Neural cell (in vitro differentiated cells): ENCODE results near the gene MAD1L1. TPM values are rescaled to one million over a fixed set of nuclear protein-coding genes. Genes with fewer than 3 reads are reported as not detected.

Experiments used
- H2AFZ ChIP-seq: fragments of 200-600, 300-800 bp; sonication (generic), shearing (Covaris generic); 2 replicates; pipeline ENCODE4 v1.6.0; 2014; ENCODE audit warnings: low read depth, mild to moderate bottlenecking, antibody characterized with exemption, low read length, moderate library complexity
- H3F3A ChIP-seq: fragments of 200-600 bp; shearing (Covaris generic); 2 replicates; pipeline ENCODE4 v1.6.1; 2016; ENCODE audit warnings: mild to moderate bottlenecking, moderate library complexity, mixed read lengths, antibody characterized with exemption, low read length; ENCODE audit not compliant: insufficient read depth, poor library complexity, severe bottlenecking
- H3K27ac ChIP-seq: fragments of 200-600, 300-800 bp; sonication (generic), shearing (Covaris generic); 2 replicates; pipeline ENCODE4 v1.5.1; 2014; ENCODE audit warnings: mild to moderate bottlenecking, low read length, moderate library complexity
- H3K27me3 ChIP-seq: fragments of 300-800, 200-600 bp; sonication (generic), shearing (Covaris generic); 2 replicates; pipeline ENCODE4 v1.6.0; 2014; ENCODE audit warnings: mild to moderate bottlenecking, low read depth, low read length, moderate library complexity; ENCODE audit not compliant: insufficient read depth
- H3K36me3 ChIP-seq: fragments of 300-800, 200-600 bp; sonication (generic), shearing (Covaris generic); 2 replicates; pipeline ENCODE4 v1.5.1; 2014; ENCODE audit warnings: mild to moderate bottlenecking, antibody characterized with exemption, low read length, moderate library complexity; ENCODE audit not compliant: insufficient read depth
- H3K4me2 ChIP-seq: fragments of 300-800, 200-600 bp; sonication (generic), shearing (Covaris generic); 2 replicates; pipeline ENCODE4 v1.6.0; 2014; ENCODE audit warnings: mild to moderate bottlenecking, low read length
- H3K4me3 ChIP-seq: fragments of 300-800, 200-600 bp; sonication (generic), shearing (Covaris generic); 2 replicates; pipeline ENCODE4 v1.5.1; 2014; ENCODE audit warnings: mild to moderate bottlenecking, low read length, moderate library complexity
- H3K79me2 ChIP-seq: fragments of 200-600 bp; shearing (Covaris generic); replicated peaks from 2 replicates; pipeline ENCODE4 v1.6.0; 2014; ENCODE audit warnings: mild to moderate bottlenecking, low read length, moderate library complexity; ENCODE audit not compliant: insufficient read depth
- H3K9ac ChIP-seq: fragments of 300-800, 200-600 bp; sonication (generic), shearing (Covaris generic); 2 replicates; pipeline ENCODE4 v1.6.1; 2016; ENCODE audit warnings: mild to moderate bottlenecking, low read length, mixed read lengths
- H3K9me2 ChIP-seq: fragments of 200-600 bp; shearing (Covaris generic); 2 replicates; pipeline ENCODE4 v1.6.1; 2016; ENCODE audit warnings: mild to moderate bottlenecking, low read length, mixed read lengths; ENCODE audit not compliant: insufficient read depth
- H3K9me3 ChIP-seq: fragments of 200-600, 300-800 bp; sonication (generic), shearing (Covaris generic); 2 replicates; pipeline ENCODE4 v1.6.1; 2016; ENCODE audit warnings: mild to moderate bottlenecking, mixed run types, low read length, moderate library complexity, mixed read lengths
- H4K20me1 ChIP-seq: fragments of 200-600 bp; shearing (Covaris generic); 2 replicates; pipeline ENCODE4 v1.6.1; 2016; ENCODE audit warnings: mild to moderate bottlenecking, mixed run types; ENCODE audit not compliant: insufficient read depth
- EP300 ChIP-seq: fragments of 450-650 bp; conservative IDR thresholded peaks from 2 replicates; pipeline ENCODE4 v1.6.1; 2014; ENCODE audit warnings: antibody characterized with exemption, mild to moderate bottlenecking, moderate library complexity; ENCODE audit not compliant: poor library complexity, severe bottlenecking
- EZH2 ChIP-seq: fragments of 200-600, 300-800 bp; shearing (Covaris generic), sonication (generic); IDR thresholded peaks from 2 replicates; pipeline ENCODE4 v1.6.1; 2014; ENCODE audit warnings: antibody characterized with exemption, low read length, borderline replicate concordance, mild to moderate bottlenecking; ENCODE audit not compliant: insufficient read depth, poor library complexity, severe bottlenecking
- MXI1 ChIP-seq: fragments of 450-650 bp; conservative IDR thresholded peaks from 2 replicates; pipeline ENCODE4 v1.6.1; 2014; ENCODE audit warnings: antibody characterized with exemption, mild to moderate bottlenecking; ENCODE audit not compliant: poor library complexity, severe bottlenecking
- POLR2AphosphoS5 ChIP-seq: IDR thresholded peaks from 2 replicates; pipeline ENCODE4 v1.6.1; 2012
- RAD21 ChIP-seq: fragments of 450-650 bp; conservative IDR thresholded peaks from 2 replicates; pipeline ENCODE4 v1.6.1; 2014; ENCODE audit warnings: antibody characterized with exemption, mild to moderate bottlenecking, moderate library complexity
- SMC3 ChIP-seq: fragments of 450-650 bp; conservative IDR thresholded peaks from 2 replicates; pipeline ENCODE4 v1.6.1; 2014; ENCODE audit warnings: antibody characterized with exemption, mild to moderate bottlenecking, moderate library complexity; ENCODE audit not compliant: poor library complexity
- TAF1 ChIP-seq: IDR thresholded peaks from 2 replicates; pipeline ENCODE4 v1.6.1; 2012; ENCODE audit warnings: low read depth
- polyA plus RNA-seq: library from polyadenylated mRNA; depleted of rRNA; stranded (reverse); fragments of >200 nt; gene quantifications from 2 replicates; pipeline ENCODE4 v1.2.3, GENCODE V29; 2014
- TF ChIP-seq, protein P1 (sequence below): IDR thresholded peaks from 2 replicates; pipeline ENCODE4 v1.6.1; 2012; ENCODE audit warnings: borderline replicate concordance
- TF ChIP-seq, protein P2 (sequence below): fragments of 450-650 bp; IDR thresholded peaks from 2 replicates; pipeline ENCODE4 v1.5.1; 2014; ENCODE audit warnings: antibody characterized with exemption, mild to moderate bottlenecking, moderate library complexity; ENCODE audit not compliant: poor library complexity, severe bottlenecking

The MAD1L1 gene
- polyA plus RNA-seq, 1 donor from 2014 or later = 31.4 TPM

DNA sequence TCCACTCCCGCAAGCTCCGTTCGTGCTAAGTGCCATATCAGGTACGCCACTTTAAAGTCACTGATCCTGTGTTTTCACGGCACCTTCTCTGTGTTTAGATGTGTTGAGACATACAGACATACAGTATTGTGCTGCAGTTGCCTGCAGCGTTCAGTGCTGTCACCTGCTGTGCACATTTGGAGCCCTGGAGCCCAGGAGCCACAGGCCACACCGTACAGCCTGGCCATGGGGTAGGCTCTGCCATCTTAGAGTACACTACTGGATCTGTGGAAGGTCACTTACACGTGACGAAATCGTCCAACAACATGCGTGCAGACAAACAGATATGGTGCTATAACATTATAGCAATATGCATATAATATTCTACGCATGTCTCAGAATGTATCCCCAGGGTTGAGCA is 451.4 kb downstream of the MAD1L1 start:
- Histone ChIP-seq H4K20me1 (no peaks in the 10 kb centered on the region), H3K9me2 (no peaks in the 10 kb centered on the region), H3K9me3 (no peaks in the 10 kb centered on the region), H3K27me3 (no peaks in the 10 kb centered on the region), H2AFZ (no peak overlapping the region), H3K4me2 (no peak overlapping the region), H3K27ac (no peak overlapping the region), H3K79me2 (no peaks in the 10 kb centered on the region), H3K4me3 (no peak overlapping the region), H3K36me3 (no peaks in the 10 kb centered on the region), H3F3A (no peaks in the 10 kb centered on the region), H3K9ac (no peak overlapping the region)
- TF ChIP-seq, protein P1, sequence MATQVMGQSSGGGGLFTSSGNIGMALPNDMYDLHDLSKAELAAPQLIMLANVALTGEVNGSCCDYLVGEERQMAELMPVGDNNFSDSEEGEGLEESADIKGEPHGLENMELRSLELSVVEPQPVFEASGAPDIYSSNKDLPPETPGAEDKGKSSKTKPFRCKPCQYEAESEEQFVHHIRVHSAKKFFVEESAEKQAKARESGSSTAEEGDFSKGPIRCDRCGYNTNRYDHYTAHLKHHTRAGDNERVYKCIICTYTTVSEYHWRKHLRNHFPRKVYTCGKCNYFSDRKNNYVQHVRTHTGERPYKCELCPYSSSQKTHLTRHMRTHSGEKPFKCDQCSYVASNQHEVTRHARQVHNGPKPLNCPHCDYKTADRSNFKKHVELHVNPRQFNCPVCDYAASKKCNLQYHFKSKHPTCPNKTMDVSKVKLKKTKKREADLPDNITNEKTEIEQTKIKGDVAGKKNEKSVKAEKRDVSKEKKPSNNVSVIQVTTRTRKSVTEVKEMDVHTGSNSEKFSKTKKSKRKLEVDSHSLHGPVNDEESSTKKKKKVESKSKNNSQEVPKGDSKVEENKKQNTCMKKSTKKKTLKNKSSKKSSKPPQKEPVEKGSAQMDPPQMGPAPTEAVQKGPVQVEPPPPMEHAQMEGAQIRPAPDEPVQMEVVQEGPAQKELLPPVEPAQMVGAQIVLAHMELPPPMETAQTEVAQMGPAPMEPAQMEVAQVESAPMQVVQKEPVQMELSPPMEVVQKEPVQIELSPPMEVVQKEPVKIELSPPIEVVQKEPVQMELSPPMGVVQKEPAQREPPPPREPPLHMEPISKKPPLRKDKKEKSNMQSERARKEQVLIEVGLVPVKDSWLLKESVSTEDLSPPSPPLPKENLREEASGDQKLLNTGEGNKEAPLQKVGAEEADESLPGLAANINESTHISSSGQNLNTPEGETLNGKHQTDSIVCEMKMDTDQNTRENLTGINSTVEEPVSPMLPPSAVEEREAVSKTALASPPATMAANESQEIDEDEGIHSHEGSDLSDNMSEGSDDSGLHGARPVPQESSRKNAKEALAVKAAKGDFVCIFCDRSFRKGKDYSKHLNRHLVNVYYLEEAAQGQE = no peak
- TF ChIP-seq MXI1 (no peak), RAD21 (no peak), TAF1 (no peak), EZH2 (no peak)
- TF ChIP-seq, protein P2, sequence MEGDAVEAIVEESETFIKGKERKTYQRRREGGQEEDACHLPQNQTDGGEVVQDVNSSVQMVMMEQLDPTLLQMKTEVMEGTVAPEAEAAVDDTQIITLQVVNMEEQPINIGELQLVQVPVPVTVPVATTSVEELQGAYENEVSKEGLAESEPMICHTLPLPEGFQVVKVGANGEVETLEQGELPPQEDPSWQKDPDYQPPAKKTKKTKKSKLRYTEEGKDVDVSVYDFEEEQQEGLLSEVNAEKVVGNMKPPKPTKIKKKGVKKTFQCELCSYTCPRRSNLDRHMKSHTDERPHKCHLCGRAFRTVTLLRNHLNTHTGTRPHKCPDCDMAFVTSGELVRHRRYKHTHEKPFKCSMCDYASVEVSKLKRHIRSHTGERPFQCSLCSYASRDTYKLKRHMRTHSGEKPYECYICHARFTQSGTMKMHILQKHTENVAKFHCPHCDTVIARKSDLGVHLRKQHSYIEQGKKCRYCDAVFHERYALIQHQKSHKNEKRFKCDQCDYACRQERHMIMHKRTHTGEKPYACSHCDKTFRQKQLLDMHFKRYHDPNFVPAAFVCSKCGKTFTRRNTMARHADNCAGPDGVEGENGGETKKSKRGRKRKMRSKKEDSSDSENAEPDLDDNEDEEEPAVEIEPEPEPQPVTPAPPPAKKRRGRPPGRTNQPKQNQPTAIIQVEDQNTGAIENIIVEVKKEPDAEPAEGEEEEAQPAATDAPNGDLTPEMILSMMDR = no peak

DNA sequence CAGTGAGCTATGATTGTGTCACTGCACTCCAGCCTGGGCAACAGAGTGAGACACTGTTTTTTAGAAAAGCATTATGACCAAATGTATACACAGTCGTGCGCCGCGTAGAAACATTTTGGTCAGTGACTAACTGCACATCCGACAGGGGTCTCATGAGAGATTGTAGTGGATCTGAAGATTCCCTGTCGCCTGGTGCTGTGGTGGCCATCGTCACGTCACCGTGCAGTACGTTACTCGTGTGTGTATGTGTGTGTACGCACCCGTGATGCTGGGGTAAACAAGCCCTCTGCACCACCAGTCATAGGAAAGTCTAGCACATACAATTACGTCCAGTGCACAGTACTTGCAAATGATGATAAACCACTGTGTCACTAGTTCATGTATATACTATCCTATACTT is 453.3 kb downstream of the MAD1L1 start:
- Histone ChIP-seq H3K36me3 (no peaks in the 10 kb centered on the region), H3K79me2 (no peaks in the 10 kb centered on the region), H3K4me3 (no peak overlapping the region), H3K9ac (no peak overlapping the region), H2AFZ (no peak overlapping the region), H3K9me3 (no peaks in the 10 kb centered on the region), H3K27ac (no peak overlapping the region), H3K27me3 (no peaks in the 10 kb centered on the region), H4K20me1 (no peaks in the 10 kb centered on the region), H3K9me2 (no peaks in the 10 kb centered on the region), H3K4me2 (no peak overlapping the region), H3F3A (no peaks in the 10 kb centered on the region)
- TF ChIP-seq RAD21 (no peak), POLR2AphosphoS5 (no peak), SMC3 (no peak), TAF1 (no peak), MXI1 (no peak), EZH2 (no peak), EP300 (no peak)
- TF ChIP-seq, protein P1 = no peak
- TF ChIP-seq, protein P2 = no peak
